ENCODE data around the gene FAM83D. TPM values are rescaled to one million over a fixed set of nuclear protein-coding genes. Genes with fewer than 3 reads are reported as not detected.

Gene FAM83D
- total RNA-seq, 4 donors from 2014 or later: 0.67 to 3.4 (median 0.86) TPM

GRCh38 chr20:38881806-38882440 lies 44.3 kb upstream of the FAM83D start:
- H3K36me3 ChIP-seq: no peaks in the 10 kb centered on the region
- no peak overlapping the region for H3K4me3 ChIP-seq (replicated peaks in 1 of 3)
- 95% methylated on average over 4 of the region's 4 CpGs for WGBS, 2 donors
- no peak overlapping the region for H3K27ac ChIP-seq
- no peak for DNase-seq
- no peaks in the 10 kb centered on the region for H3K9me3 ChIP-seq
- intact Hi-C loops (cut with DNase I): no loop called here
- H3K4me1 ChIP-seq: no peaks in the 10 kb centered on the region
- TF ChIP-seq, protein P1, sequence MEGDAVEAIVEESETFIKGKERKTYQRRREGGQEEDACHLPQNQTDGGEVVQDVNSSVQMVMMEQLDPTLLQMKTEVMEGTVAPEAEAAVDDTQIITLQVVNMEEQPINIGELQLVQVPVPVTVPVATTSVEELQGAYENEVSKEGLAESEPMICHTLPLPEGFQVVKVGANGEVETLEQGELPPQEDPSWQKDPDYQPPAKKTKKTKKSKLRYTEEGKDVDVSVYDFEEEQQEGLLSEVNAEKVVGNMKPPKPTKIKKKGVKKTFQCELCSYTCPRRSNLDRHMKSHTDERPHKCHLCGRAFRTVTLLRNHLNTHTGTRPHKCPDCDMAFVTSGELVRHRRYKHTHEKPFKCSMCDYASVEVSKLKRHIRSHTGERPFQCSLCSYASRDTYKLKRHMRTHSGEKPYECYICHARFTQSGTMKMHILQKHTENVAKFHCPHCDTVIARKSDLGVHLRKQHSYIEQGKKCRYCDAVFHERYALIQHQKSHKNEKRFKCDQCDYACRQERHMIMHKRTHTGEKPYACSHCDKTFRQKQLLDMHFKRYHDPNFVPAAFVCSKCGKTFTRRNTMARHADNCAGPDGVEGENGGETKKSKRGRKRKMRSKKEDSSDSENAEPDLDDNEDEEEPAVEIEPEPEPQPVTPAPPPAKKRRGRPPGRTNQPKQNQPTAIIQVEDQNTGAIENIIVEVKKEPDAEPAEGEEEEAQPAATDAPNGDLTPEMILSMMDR (IDR thresholded peaks at IDR 0.05): no peak
- TF ChIP-seq POLR2A (IDR thresholded peaks at IDR 0.05): no peak
- no peaks in the 10 kb centered on the region for H3K27me3 ChIP-seq

DNA sequence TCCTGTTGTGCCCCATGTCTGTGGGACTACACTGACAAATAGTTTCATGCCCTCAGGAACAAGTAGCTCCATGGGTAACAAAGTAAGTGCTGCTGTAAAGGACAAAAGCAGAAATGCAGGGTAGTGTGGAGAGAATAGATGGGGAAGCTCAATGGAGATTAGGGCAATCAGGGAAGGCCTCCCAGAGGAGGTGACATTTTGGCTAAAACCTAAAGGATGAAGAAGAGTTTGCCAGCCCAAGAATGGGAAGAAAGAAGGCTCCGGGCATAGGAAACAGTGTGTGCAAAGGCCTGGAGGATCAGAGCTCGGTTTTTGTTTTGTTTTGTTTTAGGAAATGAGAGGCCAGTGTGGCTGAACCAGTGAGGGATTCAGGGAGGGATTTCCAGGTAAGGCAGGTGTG lies 43.6 kb upstream of the FAM83D start:
- Histone ChIP-seq H3K4me3 (replicated peaks in 1 of 3) (no peak overlapping the region), H3K4me1 (no peaks in the 10 kb centered on the region), H3K9me3 (no peaks in the 10 kb centered on the region), H3K27me3 (no peaks in the 10 kb centered on the region), H3K27ac (no peak overlapping the region), H3K36me3 (no peaks in the 10 kb centered on the region)
- no peak for DNase-seq
- intact Hi-C loops (cut with DNase I): no loop called here
- 63 to 75% methylated on average over 2 of the region's 2 CpGs for WGBS, 2 donors
- no peak for TF ChIP-seq POLR2A (IDR thresholded peaks at IDR 0.05)
- TF ChIP-seq, protein P1 (IDR thresholded peaks at IDR 0.05): no peak

DNA sequence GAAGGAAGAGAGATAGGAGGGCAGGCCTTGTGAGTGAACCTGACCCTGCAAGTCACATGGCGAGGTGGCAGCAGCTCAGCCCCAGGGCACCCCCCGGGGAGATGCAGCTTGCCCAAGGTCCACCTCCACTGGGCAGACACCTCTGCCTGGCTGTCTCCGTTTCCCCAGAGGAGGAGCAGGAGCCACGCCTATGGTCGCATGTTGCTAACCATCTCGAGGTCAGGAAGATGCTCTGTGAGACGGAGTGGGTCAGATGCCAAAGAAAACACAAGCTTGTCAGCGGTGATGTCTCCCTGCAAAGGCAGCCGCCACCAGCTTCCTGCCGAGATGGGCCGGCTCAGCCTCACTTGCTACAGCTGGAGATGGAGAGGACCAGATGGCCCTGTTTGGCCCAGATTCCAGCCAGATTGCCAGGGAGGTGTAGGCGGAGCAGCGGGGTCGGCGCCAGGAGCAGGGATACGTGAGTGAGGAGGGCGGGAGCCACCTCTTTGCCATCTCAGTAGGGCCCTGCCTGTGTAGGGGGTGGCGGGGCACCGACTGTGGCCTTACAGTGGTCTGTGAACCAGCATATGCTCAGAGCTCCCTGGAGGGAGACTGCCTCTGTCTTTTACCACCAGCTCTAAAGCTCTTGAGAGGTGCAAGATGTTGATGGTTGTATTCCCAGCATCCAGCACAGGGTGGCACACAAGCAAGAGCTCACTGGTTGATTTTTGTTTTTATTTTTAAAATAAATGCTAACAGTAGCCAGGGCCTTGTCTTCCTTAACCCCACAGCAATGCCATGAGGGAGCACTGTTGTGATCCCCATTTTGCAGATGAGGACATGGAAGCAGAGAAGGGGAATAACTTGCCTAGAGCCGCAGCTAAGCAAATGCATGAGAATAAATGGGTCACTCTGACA lies 42.9 kb upstream of the FAM83D start:
- H3K27ac ChIP-seq: no peak overlapping the region
- no peak overlapping the region for H3K4me3 ChIP-seq (replicated peaks in 1 of 3)
- H3K27me3 ChIP-seq: no peaks in the 10 kb centered on the region
- no peaks in the 10 kb centered on the region for H3K36me3 ChIP-seq
- DNase-seq: peak in 1 of 2 donors; percentile 22
- H3K9me3 ChIP-seq: no peaks in the 10 kb centered on the region
- intact Hi-C loops (cut with DNase I): no loop called here
- H3K4me1 ChIP-seq: no peaks in the 10 kb centered on the region
- no peak for TF ChIP-seq POLR2A (IDR thresholded peaks at IDR 0.05)
- TF ChIP-seq, protein P1 (IDR thresholded peaks at IDR 0.05): no peak
- 47 to 54% methylated on average over 17 of the region's 20 CpGs for WGBS, 2 donors

GRCh38 chr20:38883981-38884733 lies 42.1 kb upstream of the FAM83D start:
- H3K36me3 ChIP-seq: no peaks in the 10 kb centered on the region
- no peak overlapping the region for H3K27ac ChIP-seq
- no peaks in the 10 kb centered on the region for H3K4me1 ChIP-seq
- H3K4me3 ChIP-seq (replicated peaks in 1 of 3): no peak overlapping the region
- DNase-seq: no peak
- intact Hi-C loops (cut with DNase I): no loop called here
- no peaks in the 10 kb centered on the region for H3K27me3 ChIP-seq
- no peaks in the 10 kb centered on the region for H3K9me3 ChIP-seq
- TF ChIP-seq, protein P1 (IDR thresholded peaks at IDR 0.05): no peak
- no peak for TF ChIP-seq POLR2A (IDR thresholded peaks at IDR 0.05)
- 91 to 93% methylated on average over 13 of the region's 13 CpGs for WGBS, 2 donors

Data from thyroid gland (tissue), 4 donors.